Measurements from ENCODE around the gene SMIM35.

- no peak for TF ChIP-seq POLR2A (IDR thresholded peaks at IDR 0.05; ENCODE audit: low read length)
- TF ChIP-seq GATA1 (IDR thresholded peaks at IDR 0.05; ENCODE audit: low read depth, low read length): no peak
Observed at GRCh38 chr11:118057251-118058145, 29.3 kb downstream of the SMIM35 start.

Measured in erythroblast (primary cell).